ENCODE measurements around the gene PIK3C3.

PIK3C3 gene

GRCh38 chr18:41992703-41993102 lies 37.7 kb downstream of the PIK3C3 start:
- Histone ChIP-seq H3K27me3 (ENCODE audit: insufficient read depth, low read length) (no peaks in the 10 kb centered on the region), H2AFZ (ENCODE audit: low read length) (no peak overlapping the region), H3K79me2 (ENCODE audit: insufficient read depth, low read length) (no peaks in the 10 kb centered on the region), H3K4me2 (ENCODE audit: low read length) (no peak overlapping the region), H3K9me3 (ENCODE audit: low read length) (no peaks in the 10 kb centered on the region), H3K9me2 (ENCODE audit: low read depth, low read length) (no peaks in the 10 kb centered on the region), H3F3A (ENCODE audit: insufficient read depth, low read length) (no peaks in the 10 kb centered on the region), H3K27ac (ENCODE audit: low read depth, low read length, poor library complexity, severe bottlenecking) (no peak overlapping the region), H3K9ac (ENCODE audit: low read length) (no peak overlapping the region), H3K36me3 (ENCODE audit: insufficient read depth, low read length) (peaks cover 55% of the 10 kb centered on the region; the same call in 1 of the 2 replicates), H3K4me3 (ENCODE audit: low read depth, low read length, poor library complexity, severe bottlenecking) (no peak overlapping the region), H3K4me1 (ENCODE audit: insufficient read depth, low read length, severe bottlenecking) (no peaks in the 10 kb centered on the region), H4K20me1 (ENCODE audit: insufficient read depth, low read length) (no peaks in the 10 kb centered on the region)
- TF ChIP-seq EZH2 (IDR thresholded peaks at IDR 0.05; ENCODE audit: borderline replicate concordance, low read length), result no peak
- no peak for TF ChIP-seq CTCF (IDR thresholded peaks at IDR 0.05; ENCODE audit: low read length)

- Histone ChIP-seq H3K4me3 (ENCODE audit: low read depth, low read length, poor library complexity, severe bottlenecking) (no peak overlapping the region), H3K9me2 (ENCODE audit: low read depth, low read length) (no peaks in the 10 kb centered on the region), H3K27me3 (ENCODE audit: insufficient read depth, low read length) (no peaks in the 10 kb centered on the region), H3K4me1 (ENCODE audit: insufficient read depth, low read length, severe bottlenecking) (no peaks in the 10 kb centered on the region), H3K9me3 (ENCODE audit: low read length) (no peaks in the 10 kb centered on the region), H4K20me1 (ENCODE audit: insufficient read depth, low read length) (no peaks in the 10 kb centered on the region), H3K9ac (ENCODE audit: low read length) (no peak overlapping the region), H3K4me2 (ENCODE audit: low read length) (no peak overlapping the region), H2AFZ (ENCODE audit: low read length) (no peak overlapping the region), H3K79me2 (ENCODE audit: insufficient read depth, low read length) (no peaks in the 10 kb centered on the region), H3K27ac (ENCODE audit: low read depth, low read length, poor library complexity, severe bottlenecking) (no peak overlapping the region), H3F3A (ENCODE audit: insufficient read depth, low read length) (no peaks in the 10 kb centered on the region), H3K36me3 (ENCODE audit: insufficient read depth, low read length) (peaks cover 54% of the 10 kb centered on the region; the same call in 1 of the 2 replicates)
- TF ChIP-seq EZH2 (IDR thresholded peaks at IDR 0.05; ENCODE audit: borderline replicate concordance, low read length) (no peak), CTCF (IDR thresholded peaks at IDR 0.05; ENCODE audit: low read length) (no peak)
These were observed 38.1 kb downstream of the PIK3C3 start for GRCh38 chr18:41993151-41993550.

- Histone ChIP-seq H3K4me1 (ENCODE audit: insufficient read depth, low read length, severe bottlenecking) (no peaks in the 10 kb centered on the region), H4K20me1 (ENCODE audit: insufficient read depth, low read length) (no peaks in the 10 kb centered on the region), H3K9me2 (ENCODE audit: low read depth, low read length) (no peaks in the 10 kb centered on the region), H3K4me2 (ENCODE audit: low read length) (no peak overlapping the region), H3K9ac (ENCODE audit: low read length) (no peak overlapping the region), H3K27me3 (ENCODE audit: insufficient read depth, low read length) (no peaks in the 10 kb centered on the region), H3K4me3 (ENCODE audit: low read depth, low read length, poor library complexity, severe bottlenecking) (no peak overlapping the region), H3K36me3 (ENCODE audit: insufficient read depth, low read length) (peaks cover 62% of the 10 kb centered on the region), H3K9me3 (ENCODE audit: low read length) (no peaks in the 10 kb centered on the region), H3K27ac (ENCODE audit: low read depth, low read length, poor library complexity, severe bottlenecking) (no peak overlapping the region), H2AFZ (ENCODE audit: low read length) (no peak overlapping the region), H3F3A (ENCODE audit: insufficient read depth, low read length) (no peaks in the 10 kb centered on the region), H3K79me2 (ENCODE audit: insufficient read depth, low read length) (no peaks in the 10 kb centered on the region)
- TF ChIP-seq CTCF (IDR thresholded peaks at IDR 0.05; ENCODE audit: low read length) (no peak), EZH2 (IDR thresholded peaks at IDR 0.05; ENCODE audit: borderline replicate concordance, low read length) (no peak)
These were observed 41.0 kb downstream of the PIK3C3 start for GRCh38 chr18:41996020-41996419.
